HEK293T (cell line): ENCODE measurements around the gene ESR1.

Experiments used
- ARNT ChIP-seq: fragments of 450-650 bp; IDR thresholded peaks from 2 replicates; pipeline ENCODE4 v1.6.1; 2017; ENCODE audit warnings: mild to moderate bottlenecking
- BHLHE40 ChIP-seq: fragments of 450-650 bp; IDR thresholded peaks from 2 replicates; pipeline ENCODE4 v1.6.1; 2016; ENCODE audit warnings: mild to moderate bottlenecking, moderate library complexity, borderline replicate concordance
- FOXA1 ChIP-seq: fragments of 450-650 bp; IDR thresholded peaks from 2 replicates; pipeline ENCODE4 v1.6.1; 2016; ENCODE audit warnings: mild to moderate bottlenecking
- FOXK2 ChIP-seq: fragments of 450-650 bp; IDR thresholded peaks from 2 replicates; pipeline ENCODE4 v1.6.1; 2016; ENCODE audit warnings: mild to moderate bottlenecking
- FOXM1 ChIP-seq: fragments of 450-650 bp; IDR thresholded peaks from 2 replicates; pipeline ENCODE4 v1.6.1; 2017; ENCODE audit warnings: mild to moderate bottlenecking, borderline replicate concordance
- HDGF ChIP-seq: fragments of 450-650 bp; IDR thresholded peaks from 2 replicates; pipeline ENCODE4 v1.6.1; 2017; ENCODE audit warnings: antibody characterized with exemption, borderline replicate concordance
- LEF1 ChIP-seq: fragments of 450-650 bp; IDR thresholded peaks from 2 replicates; pipeline ENCODE4 v1.6.1; 2017; ENCODE audit warnings: mild to moderate bottlenecking, borderline replicate concordance
- SP1 ChIP-seq: fragments of 450-650 bp; IDR thresholded peaks from 2 replicates; pipeline ENCODE4 v1.6.1; 2017
- SUZ12 ChIP-seq: fragments of 450-650 bp; IDR thresholded peaks from 2 replicates; pipeline ENCODE4 v1.6.1; 2016; ENCODE audit warnings: mild to moderate bottlenecking
- TARDBP ChIP-seq: fragments of 450-650 bp; IDR thresholded peaks from 2 replicates; pipeline ENCODE4 v1.6.1; 2016
- ZNF384 ChIP-seq: fragments of 450-650 bp; IDR thresholded peaks from 2 replicates; pipeline ENCODE4 v1.6.1; 2016

DNA sequence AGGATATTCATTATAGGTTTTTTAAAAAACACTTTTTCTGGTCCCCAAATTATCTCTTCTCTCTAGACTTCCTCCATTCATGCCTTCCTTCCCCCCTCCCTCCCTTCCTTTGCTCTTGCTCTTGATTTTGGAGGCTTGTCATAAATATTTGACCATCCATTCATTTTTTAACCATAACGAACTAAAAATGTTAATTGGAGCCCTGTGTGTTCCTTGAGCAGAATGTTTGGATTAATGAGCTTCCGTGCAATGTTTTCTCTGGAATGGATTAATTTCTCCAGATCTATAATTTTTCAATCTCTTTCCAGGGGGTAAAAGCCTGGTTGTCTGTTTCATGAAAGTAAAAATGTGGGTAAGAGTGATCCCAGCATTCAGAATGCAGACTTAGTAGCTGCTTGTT lies 155.5 kb downstream of the ESR1 start:
- TF ChIP-seq SP1 (no peak), BHLHE40 (no peak), FOXM1 (no peak), ZNF384 (no peak), FOXA1 (no peak), ARNT (no peak), SUZ12 (no peak), LEF1 (no peak), HDGF (no peak), TARDBP (no peak), FOXK2 (no peak)
